ENCODE results near the gene MINDY2. TPM values are rescaled to one million over a fixed set of nuclear protein-coding genes. Genes with fewer than 3 reads are reported as not detected.

Gene MINDY2
- total RNA-seq, 1 experiment from 2014 or later = 4.7 TPM

- H3K36me3 ChIP-seq (ENCODE audit: low read depth, low read length) = no peaks in the 10 kb centered on the region
- no peaks in the 10 kb centered on the region for H3K27me3 ChIP-seq (ENCODE audit: low read length)
- H3K4me1 ChIP-seq (ENCODE audit: insufficient read depth, low read length) = peaks cover 8% of the 10 kb centered on the region
- no peak overlapping the region for H2AFZ ChIP-seq (ENCODE audit: low read length)
- no peak overlapping the region for H3K4me2 ChIP-seq (ENCODE audit: low read length)
- H3K79me2 ChIP-seq (ENCODE audit: low read length) = peaks cover 95% of the 10 kb centered on the region
- TF ChIP-seq EZH2phosphoT487 (IDR thresholded peaks at IDR 0.05; ENCODE audit: borderline replicate concordance, low read length) (no peak), EZH2 (IDR thresholded peaks at IDR 0.05; ENCODE audit: low read length, unreplicated experiment) (no peak), CTCF (conservative IDR thresholded peaks at IDR 0.05; ENCODE audit: low read depth, low read length) (no peak)
- ChIA-PET CTCF (no interaction called here), POLR2A (ENCODE audit: unreplicated experiment) (no interaction called here)
- DNase-seq (no peak), ATAC-seq (no peak)
- H4K20me1 ChIP-seq (ENCODE audit: low read length) = peaks cover 19% of the 10 kb centered on the region; the same call in 1 of the 2 replicates
- no peak overlapping the region for H3K27ac ChIP-seq (ENCODE audit: low read length)
- no TSS peak for BruUV-seq (replicated peaks)
- H3F3A ChIP-seq (ENCODE audit: low read length, unreplicated experiment) = no peaks in the 10 kb centered on the region
- H3K9ac ChIP-seq (ENCODE audit: low read length) = no peak overlapping the region
- intact Hi-C loops (cut with micrococcal nuclease) = loop anchor here (10.0 kb wide), 1 partner anchor 66 kb away; no protein-coding TSS in a partner anchor
- H3K9me2 ChIP-seq (replicated peaks; ENCODE audit: low read length) = no peaks in the 10 kb centered on the region
- H3K4me3 ChIP-seq (ENCODE audit: low read length) = no peak overlapping the region
- no peaks in the 10 kb centered on the region for H3K9me3 ChIP-seq (ENCODE audit: low read length)
These were observed 30.7 kb upstream of the MINDY2 start for GRCh38 chr15:58740436-58740835.

- Histone ChIP-seq H3K9me2 (replicated peaks; ENCODE audit: low read length) (no peaks in the 10 kb centered on the region), H3K4me1 (ENCODE audit: insufficient read depth, low read length) (peaks cover 8% of the 10 kb centered on the region), H3F3A (ENCODE audit: low read length, unreplicated experiment) (no peaks in the 10 kb centered on the region), H3K9me3 (ENCODE audit: low read length) (no peaks in the 10 kb centered on the region), H4K20me1 (ENCODE audit: low read length) (peaks cover 19% of the 10 kb centered on the region; the same call in 1 of the 2 replicates), H3K79me2 (ENCODE audit: low read length) (peaks cover 95% of the 10 kb centered on the region), H2AFZ (ENCODE audit: low read length) (no peak overlapping the region), H3K36me3 (ENCODE audit: low read depth, low read length) (no peaks in the 10 kb centered on the region), H3K4me2 (ENCODE audit: low read length) (no peak overlapping the region), H3K27me3 (ENCODE audit: low read length) (no peaks in the 10 kb centered on the region), H3K27ac (ENCODE audit: low read length) (no peak overlapping the region), H3K4me3 (ENCODE audit: low read length) (no peak overlapping the region), H3K9ac (ENCODE audit: low read length) (no peak overlapping the region)
- DNase-seq (no peak), ATAC-seq (no peak)
- TF ChIP-seq CTCF (conservative IDR thresholded peaks at IDR 0.05; ENCODE audit: low read depth, low read length) (no peak), EZH2phosphoT487 (IDR thresholded peaks at IDR 0.05; ENCODE audit: borderline replicate concordance, low read length) (no peak), EZH2 (IDR thresholded peaks at IDR 0.05; ENCODE audit: low read length, unreplicated experiment) (no peak)
- no TSS peak for BruUV-seq (replicated peaks)
- ChIA-PET CTCF (no interaction called here), POLR2A (ENCODE audit: unreplicated experiment) (no interaction called here)
- intact Hi-C loops (cut with micrococcal nuclease) = loop anchor here (10.0 kb wide), 1 partner anchor 66 kb away; no protein-coding TSS in a partner anchor
These were observed 30.1 kb upstream of the MINDY2 start for GRCh38 chr15:58741032-58741431.

- Histone ChIP-seq H2AFZ (ENCODE audit: low read length) (no peak overlapping the region), H3K4me2 (ENCODE audit: low read length) (no peak overlapping the region), H3K4me1 (ENCODE audit: insufficient read depth, low read length) (peaks cover 10% of the 10 kb centered on the region), H3K9me2 (replicated peaks; ENCODE audit: low read length) (no peaks in the 10 kb centered on the region), H3K36me3 (ENCODE audit: low read depth, low read length) (no peaks in the 10 kb centered on the region), H3K79me2 (ENCODE audit: low read length) (peaks cover 95% of the 10 kb centered on the region), H3K9me3 (ENCODE audit: low read length) (no peaks in the 10 kb centered on the region), H3K9ac (ENCODE audit: low read length) (no peak overlapping the region), H3K27me3 (ENCODE audit: low read length) (no peaks in the 10 kb centered on the region), H3F3A (ENCODE audit: low read length, unreplicated experiment) (no peaks in the 10 kb centered on the region), H3K4me3 (ENCODE audit: low read length) (no peak overlapping the region), H4K20me1 (ENCODE audit: low read length) (peaks cover 20% of the 10 kb centered on the region; the same call in 1 of the 2 replicates), H3K27ac (ENCODE audit: low read length) (no peak overlapping the region)
- no peak for TF ChIP-seq EZH2 (IDR thresholded peaks at IDR 0.05; ENCODE audit: low read length, unreplicated experiment)
- no peak for TF ChIP-seq EZH2phosphoT487 (IDR thresholded peaks at IDR 0.05; ENCODE audit: borderline replicate concordance, low read length)
- TF ChIP-seq CTCF (conservative IDR thresholded peaks at IDR 0.05; ENCODE audit: low read depth, low read length) = no peak
- no TSS peak for BruUV-seq (replicated peaks)
- ATAC-seq (no peak; the same call in 1 of the 2 replicates), DNase-seq (no peak)
- ChIA-PET POLR2A (ENCODE audit: unreplicated experiment) (no interaction called here), CTCF (no interaction called here)
- intact Hi-C loops (cut with micrococcal nuclease) = loop anchor here (10.0 kb wide), 1 partner anchor 67 kb away; no protein-coding TSS in a partner anchor
These were observed 28.9 kb upstream of the MINDY2 start for GRCh38 chr15:58742022-58742813.
